D721Med (cell line): ENCODE data around the gene WDR12.
"Not testable (repeated sequence)": the region's sequence is repeated elsewhere in the genome, so short reads cannot be mapped to it uniquely, and the experiment has no call there.

Experiments used
- DNase-seq: peaks from one replicate; pipeline ENCODE4 v3.0.0; 2011; ENCODE audit warnings: low spot score; ENCODE audit not compliant: insufficient read length
- FAIRE-seq: peaks from 2 replicates; lab custom pipeline; 2011; peaks lifted over from hg19 to GRCh38; lab: Jason Lieb, UNC
- TF ChIP-seq, protein P1 (sequence below): IDR thresholded peaks from 2 replicates; pipeline ENCODE4 v1.5.1; 2012; ENCODE audit warnings: mild to moderate bottlenecking, control low read depth; ENCODE audit not compliant: insufficient read depth; ENCODE audit errors: missing control alignments

Gene WDR12

DNA sequence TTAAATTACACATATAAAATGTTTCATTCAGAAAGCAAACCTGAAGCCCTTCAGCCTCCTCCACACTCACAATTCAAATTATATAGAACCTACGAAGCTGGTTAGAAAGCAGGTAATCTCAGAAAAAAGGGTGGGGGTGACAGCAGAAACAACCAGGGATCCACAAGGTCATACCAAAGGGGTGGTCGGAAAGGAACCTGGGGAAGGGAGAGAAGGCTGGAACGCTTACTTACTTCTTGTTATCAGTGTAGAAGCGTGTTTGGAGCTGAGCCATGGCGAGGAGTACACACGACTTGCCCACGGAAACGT is 316 bp downstream of the WDR12 start:
- TF ChIP-seq, protein P1, sequence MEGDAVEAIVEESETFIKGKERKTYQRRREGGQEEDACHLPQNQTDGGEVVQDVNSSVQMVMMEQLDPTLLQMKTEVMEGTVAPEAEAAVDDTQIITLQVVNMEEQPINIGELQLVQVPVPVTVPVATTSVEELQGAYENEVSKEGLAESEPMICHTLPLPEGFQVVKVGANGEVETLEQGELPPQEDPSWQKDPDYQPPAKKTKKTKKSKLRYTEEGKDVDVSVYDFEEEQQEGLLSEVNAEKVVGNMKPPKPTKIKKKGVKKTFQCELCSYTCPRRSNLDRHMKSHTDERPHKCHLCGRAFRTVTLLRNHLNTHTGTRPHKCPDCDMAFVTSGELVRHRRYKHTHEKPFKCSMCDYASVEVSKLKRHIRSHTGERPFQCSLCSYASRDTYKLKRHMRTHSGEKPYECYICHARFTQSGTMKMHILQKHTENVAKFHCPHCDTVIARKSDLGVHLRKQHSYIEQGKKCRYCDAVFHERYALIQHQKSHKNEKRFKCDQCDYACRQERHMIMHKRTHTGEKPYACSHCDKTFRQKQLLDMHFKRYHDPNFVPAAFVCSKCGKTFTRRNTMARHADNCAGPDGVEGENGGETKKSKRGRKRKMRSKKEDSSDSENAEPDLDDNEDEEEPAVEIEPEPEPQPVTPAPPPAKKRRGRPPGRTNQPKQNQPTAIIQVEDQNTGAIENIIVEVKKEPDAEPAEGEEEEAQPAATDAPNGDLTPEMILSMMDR = no peak
- no peak for DNase-seq
- FAIRE-seq = no peak

DNA sequence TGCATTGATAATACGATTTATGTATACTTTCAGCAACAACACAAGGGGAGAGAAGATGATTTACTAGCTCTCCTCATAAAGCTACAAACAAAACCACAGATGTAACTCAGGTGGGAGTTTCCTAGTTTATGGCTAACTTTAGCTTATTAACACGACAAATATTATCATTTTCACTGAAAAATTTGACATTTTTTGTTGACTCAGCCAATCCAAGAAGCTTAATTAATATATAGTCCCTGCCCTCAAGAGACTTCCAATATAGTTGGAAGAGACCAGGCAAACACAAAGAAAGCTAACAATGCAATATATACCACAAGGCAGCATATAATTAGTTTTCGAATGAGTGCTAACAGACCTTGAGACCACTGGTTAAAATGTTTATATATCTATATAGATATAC is 775 bp downstream of the WDR12 start:
- FAIRE-seq (no peak), DNase-seq (no peak)
- TF ChIP-seq, protein P1 = no peak

DNA sequence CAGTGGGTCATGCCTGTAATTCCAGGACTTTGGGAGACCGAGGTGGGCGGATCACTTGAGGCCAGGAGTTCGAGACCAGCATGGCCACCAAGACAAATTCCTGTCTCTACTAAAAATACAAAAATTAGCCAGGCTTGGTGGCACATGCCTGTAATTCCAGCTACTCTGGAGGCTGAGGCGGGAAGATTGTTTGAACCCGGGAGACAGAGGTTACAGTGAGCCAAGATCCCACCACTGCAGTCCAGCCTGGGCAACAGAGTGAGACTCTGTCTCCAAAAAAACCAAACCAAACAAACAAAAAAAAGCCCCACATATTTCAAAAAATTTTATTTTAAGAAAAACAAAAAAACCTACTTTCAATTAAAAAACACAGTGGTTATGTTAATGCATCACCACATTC is 1.2 kb downstream of the WDR12 start:
- FAIRE-seq, DNase-seq: not testable (repeated sequence)

DNA sequence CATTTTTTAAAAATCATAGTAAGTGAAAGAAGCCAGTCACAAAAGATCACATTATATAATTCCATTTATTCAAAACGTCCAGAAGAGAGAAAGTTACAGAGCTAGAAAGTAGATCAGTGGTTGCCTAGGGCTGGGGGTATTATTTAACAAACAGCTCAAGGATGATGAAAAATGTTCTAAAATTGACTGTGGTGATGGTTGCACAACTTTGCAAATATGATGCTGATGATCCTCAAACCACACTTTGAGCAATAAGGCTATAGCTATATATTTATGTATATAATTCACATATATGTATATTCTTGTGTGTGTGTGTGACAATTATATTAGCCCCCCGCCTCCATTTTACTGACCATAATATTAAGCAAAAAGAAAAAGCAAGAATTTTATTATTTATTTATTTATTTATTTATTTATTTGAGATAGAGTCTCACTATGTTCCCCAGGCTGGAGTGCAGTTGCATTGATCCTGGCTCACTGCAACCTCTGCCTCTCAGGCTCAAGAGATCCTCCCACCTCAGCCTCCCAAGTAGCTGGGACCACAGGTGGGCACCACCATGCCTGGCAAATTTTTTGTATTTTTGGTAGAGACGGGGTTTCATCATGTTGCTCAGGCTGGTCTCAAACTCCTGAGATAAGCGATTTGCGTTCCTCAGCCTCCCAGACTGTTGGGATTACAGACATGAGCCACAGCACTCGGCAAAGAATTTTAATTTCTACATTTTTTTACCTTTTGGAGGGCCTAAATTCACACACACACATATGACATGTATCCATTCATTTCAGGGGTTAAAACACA is 1.9 kb downstream of the WDR12 start:
- DNase-seq (no peak), FAIRE-seq (no peak)
- TF ChIP-seq, protein P1 = no peak

DNA sequence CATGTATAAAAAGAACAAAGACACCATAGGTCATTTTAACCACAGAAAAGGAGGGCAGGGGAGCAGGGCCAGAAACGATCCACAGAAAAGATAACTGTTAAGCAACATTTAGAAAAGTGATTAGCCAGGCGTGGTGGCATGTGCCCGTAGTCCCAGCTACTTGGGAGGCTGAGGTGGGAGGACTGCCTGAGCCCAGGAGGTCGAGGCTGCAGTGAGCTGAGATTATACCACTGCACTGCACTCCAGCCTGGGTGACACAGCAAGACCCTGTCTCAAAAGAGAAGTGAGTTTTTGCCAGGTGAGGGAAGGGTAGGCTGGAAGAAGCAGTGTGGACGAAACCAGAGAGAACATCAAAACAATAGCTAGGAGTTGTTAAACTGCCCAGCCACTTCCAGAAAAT is 3.3 kb downstream of the WDR12 start:
- no peak for DNase-seq
- no peak for FAIRE-seq
- TF ChIP-seq, protein P1 = no peak

DNA sequence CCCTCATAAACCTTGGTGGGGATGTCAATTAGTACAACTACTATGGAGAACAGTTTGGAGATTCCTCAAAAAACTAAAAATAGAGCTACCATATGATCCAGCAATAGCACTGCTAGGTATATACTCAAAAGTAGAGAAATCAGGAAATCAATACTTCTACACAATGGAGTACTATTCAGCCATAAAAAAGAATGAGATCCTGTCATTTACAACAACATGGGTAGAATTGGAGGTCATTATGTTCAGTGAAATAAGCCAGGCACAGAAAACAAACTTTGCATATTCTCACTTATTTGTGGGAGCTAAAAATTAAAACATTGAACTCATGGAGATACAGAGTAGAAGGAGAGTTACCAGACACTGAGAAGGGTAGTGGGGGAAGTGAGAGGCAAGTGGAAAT is 6.0 kb downstream of the WDR12 start:
- not testable (repeated sequence) for FAIRE-seq

DNA sequence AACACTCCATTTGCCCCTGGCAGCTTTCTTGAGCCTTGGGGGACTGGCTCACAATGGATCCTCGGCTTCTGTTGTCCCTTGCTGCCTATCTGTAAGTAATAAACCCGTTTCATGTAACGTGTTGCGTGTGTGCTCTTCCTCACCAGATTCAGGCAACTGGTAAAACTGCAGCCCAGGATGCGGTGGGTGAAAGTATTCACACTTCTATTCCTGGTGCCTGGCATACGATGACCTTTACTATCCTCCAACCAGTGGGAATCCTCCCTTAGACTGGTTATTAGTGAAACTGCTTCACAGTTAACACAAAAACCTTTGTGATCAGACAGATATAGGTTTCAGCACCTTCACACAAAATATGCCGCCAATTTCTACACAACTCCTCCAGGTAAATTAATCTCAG is 26.3 kb downstream of the WDR12 start:
- TF ChIP-seq, protein P1 = no peak
- no peak for DNase-seq
- FAIRE-seq = no peak

More for the DNA sequence above, 6.0 kb downstream of the WDR12 start:
- DNase-seq = not testable (repeated sequence)

DNA sequence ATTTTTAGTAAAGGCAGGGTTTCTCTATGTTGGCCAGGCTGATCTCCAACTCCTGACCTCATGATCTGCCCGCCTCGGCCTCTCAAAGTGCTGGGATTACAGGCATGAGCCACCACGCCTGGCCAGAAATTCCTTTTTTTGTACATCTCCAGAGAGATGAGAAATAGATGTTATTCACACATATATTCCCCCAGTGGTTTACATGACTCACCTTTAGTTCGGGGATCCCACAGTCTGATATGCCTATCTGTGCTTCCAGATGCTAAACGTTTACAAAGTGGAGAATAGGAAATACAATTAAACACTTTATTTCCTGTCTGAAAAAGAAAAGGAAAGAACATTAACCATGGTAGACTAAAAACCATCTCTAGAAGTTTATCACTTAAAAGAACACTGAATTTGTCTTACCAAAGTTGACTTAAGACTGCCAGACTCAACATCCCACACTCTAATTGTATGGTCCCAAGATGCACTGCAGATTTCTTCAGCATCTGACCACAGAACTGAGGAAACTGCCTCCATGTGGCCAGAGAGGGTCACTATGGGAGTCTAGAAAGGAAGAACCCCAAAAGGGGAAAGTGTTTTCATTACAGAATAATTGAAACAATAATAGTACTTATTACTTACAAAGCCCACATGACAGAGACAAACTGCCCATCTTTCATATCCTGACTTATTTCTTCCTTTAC is 27.3 kb downstream of the WDR12 start:
- TF ChIP-seq, protein P1 = no peak
- FAIRE-seq = no peak
- DNase-seq = no peak
